GM12872 (cell line): Measurements from ENCODE around the gene DACH2.

ENCODE experiments used
- TF ChIP-seq, protein P1 (sequence below): IDR thresholded peaks from 3 replicates; pipeline ENCODE4 v1.5.1; 2011; ENCODE audit warnings: low read depth, mild to moderate bottlenecking, low read length, moderate library complexity; ENCODE audit not compliant: insufficient read depth

DACH2 gene

DNA sequence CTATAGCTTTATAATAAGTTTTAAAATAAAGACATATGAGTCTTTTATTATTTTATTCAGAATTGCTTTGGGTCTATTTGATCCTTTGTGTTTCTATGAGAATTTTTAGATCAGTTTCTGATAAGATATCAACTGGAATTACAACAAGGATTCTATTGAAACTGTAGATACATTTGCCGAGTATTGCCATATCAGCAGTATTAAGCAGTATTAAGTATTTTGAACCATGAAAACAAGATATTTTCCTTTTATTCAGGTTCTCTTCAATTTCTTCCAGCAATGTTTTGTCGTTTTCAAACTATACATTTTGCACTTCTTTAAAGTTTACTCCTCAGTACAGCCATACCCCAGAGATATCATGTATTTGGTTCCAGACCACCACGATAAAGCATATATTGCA lies 598.8 kb downstream of the DACH2 start:
- TF ChIP-seq, protein P1, sequence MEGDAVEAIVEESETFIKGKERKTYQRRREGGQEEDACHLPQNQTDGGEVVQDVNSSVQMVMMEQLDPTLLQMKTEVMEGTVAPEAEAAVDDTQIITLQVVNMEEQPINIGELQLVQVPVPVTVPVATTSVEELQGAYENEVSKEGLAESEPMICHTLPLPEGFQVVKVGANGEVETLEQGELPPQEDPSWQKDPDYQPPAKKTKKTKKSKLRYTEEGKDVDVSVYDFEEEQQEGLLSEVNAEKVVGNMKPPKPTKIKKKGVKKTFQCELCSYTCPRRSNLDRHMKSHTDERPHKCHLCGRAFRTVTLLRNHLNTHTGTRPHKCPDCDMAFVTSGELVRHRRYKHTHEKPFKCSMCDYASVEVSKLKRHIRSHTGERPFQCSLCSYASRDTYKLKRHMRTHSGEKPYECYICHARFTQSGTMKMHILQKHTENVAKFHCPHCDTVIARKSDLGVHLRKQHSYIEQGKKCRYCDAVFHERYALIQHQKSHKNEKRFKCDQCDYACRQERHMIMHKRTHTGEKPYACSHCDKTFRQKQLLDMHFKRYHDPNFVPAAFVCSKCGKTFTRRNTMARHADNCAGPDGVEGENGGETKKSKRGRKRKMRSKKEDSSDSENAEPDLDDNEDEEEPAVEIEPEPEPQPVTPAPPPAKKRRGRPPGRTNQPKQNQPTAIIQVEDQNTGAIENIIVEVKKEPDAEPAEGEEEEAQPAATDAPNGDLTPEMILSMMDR, result no peak

DNA sequence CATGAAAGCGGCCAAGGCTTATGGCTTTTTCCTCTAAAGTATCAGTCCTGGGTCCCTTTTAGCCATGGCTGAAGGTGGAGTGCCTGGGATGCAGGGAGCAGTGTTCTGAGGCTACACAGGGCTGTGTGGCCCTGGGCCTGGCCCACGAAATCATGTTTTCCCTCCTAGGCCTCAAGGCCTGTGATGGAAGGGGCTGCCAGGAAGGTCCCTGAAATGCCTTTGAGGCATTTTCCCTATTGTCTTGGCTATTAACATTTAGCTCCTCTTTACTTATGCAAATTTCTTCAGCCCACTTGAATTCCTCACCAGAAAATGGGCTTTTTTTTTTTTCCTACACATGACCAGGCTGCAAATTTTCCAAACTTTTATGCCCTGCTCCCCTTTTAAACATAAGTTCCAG lies 657.0 kb downstream of the DACH2 start:
- TF ChIP-seq, protein P1, result no peak

DNA sequence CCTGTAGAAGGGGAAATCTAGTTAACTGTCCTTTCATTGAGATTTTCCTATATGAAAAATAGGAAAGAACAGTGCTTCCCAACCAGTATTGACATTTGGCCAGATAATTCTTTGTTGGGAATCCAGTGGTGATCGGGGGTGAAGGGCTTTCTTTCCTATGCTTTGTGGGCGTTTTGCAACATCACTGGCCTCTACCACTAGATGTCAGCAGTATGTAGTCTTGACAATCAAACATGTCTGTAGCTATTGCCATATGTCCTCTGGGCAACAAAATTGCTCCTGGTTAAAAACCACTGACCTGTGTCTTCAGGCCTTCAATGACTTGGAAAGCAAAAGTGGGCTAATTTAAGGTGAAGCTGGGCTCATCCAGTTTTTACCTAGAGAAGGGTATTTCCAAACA lies 658.5 kb downstream of the DACH2 start:
- TF ChIP-seq, protein P1, result peak; percentile 47; the same call in 2 of the 3 replicates

DNA sequence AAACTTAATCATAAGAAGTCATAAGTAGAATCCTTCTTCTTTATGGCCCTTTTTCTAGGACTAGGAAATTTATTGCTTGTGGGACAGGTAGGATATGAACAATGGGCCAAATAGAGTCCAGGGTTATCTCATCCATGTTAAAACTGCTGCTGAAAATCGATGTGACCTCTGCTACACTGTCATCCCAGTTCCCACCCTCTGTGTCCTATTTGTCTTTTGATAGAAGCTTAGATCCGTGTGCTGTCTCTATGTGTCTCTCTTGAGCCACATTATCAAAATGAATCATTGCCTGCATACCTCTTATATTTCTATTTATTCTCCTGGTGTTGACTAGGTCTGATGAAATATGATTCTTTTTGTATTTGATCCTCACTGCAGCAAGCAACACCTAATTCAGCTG lies 661.4 kb downstream of the DACH2 start:
- TF ChIP-seq, protein P1, result no peak

DNA sequence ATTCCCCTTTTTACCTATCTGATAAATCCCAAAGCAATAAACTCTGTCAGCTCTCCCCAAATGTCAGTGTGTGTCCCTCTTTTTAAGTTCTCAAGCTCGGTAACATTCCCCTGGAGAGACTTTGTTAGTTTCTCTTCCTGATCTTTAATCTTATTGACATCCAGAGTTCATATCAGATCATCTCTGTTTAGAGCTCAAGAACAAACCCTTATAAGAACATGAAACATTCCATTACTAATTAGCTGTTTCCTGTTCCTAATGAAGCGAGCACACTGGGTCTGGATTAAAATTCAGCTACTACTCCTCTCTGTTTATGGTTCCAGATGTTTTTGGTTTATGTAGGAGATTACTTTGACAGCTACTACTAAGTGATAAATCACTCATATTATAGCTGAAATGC lies 681.5 kb downstream of the DACH2 start:
- TF ChIP-seq, protein P1, result no peak

GRCh38 chrX:86830685-86831084 lies 682.4 kb downstream of the DACH2 start:
- TF ChIP-seq, protein P1, result no peak

GRCh38 chrX:86845101-86845500 lies 696.9 kb downstream of the DACH2 start:
- TF ChIP-seq, protein P1, result no peak
